H54 (cell line): ENCODE results near the gene ASIC5.
A peak's percentile ranks its signal among the peaks of the same experiment; 100 is the strongest.

Source experiments
- DNase-seq: peaks from one replicate; pipeline ENCODE4 v3.0.0; 2011; ENCODE audit warnings: low spot score, mixed read lengths; ENCODE audit not compliant: insufficient read length
- FAIRE-seq: peaks from 3 replicates; lab custom pipeline; 2011; peaks lifted over from hg19 to GRCh38; lab: Jason Lieb, UNC
- POLR2A ChIP-seq: IDR thresholded peaks from 2 replicates; pipeline ENCODE4 v1.6.1; 2011; ENCODE audit warnings: low read depth, mild to moderate bottlenecking, low read length

ASIC5 gene

DNA sequence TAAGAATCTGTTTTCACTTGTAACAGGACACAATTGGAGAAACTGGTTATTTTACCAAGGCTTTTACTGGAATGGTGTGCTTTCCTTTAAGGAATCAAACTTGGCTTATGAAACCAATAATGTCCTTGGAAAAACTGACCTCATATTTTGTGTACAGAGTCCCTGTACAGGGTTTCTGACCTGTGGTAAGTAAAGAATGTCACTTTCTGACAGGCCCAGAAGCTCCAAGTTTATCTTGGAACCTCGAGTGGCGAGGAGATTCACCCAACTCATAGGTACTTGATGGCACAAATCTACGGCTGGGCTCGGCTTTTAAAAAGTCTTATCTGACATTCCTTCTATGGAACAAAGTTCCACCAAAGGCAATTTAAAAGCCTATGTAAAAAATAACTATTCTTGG lies 17.0 kb downstream of the ASIC5 start:
- no peak for TF ChIP-seq POLR2A
- no peak for FAIRE-seq
- no peak for DNase-seq

DNA sequence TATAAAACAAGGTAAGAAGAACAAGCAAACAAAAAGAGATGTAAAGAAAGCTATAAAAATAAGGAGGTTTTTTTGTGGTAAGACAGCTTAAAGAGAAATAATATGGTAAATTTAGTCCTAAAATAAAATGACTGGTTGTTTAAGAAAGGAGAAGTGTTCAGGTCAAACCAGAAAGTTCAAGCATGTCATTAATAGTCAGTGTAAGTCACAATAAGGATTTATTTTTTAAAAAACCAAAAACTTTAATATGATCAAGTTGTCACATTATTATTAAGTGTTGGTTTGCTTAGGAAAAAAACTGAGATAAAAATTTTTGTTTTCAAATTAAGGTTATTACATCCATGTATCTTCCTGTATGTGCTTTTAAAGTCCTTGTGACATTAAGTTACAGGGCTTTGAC lies 19.1 kb downstream of the ASIC5 start:
- TF ChIP-seq POLR2A: no peak
- no peak for FAIRE-seq
- no peak for DNase-seq

DNA sequence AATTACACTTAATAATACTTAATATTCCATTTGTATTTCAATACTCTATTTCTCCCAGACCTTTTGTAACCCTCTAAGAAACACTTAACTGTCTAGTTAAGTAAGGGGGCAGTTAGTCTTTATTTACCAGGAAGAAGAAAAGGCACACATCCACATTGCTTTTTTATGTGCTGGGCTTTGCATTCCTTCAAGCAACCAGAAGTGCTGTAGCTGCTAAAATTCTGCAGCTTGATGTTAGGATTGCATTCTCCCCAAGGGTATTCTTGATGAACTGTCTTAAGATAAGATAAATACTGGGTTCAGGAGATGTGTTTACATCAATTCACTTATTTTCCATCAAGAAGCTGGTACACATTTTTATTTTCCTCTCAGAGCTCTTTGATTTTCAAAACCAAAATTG lies 24.0 kb downstream of the ASIC5 start:
- FAIRE-seq (no peak), DNase-seq (no peak)
- TF ChIP-seq POLR2A: no peak

DNA sequence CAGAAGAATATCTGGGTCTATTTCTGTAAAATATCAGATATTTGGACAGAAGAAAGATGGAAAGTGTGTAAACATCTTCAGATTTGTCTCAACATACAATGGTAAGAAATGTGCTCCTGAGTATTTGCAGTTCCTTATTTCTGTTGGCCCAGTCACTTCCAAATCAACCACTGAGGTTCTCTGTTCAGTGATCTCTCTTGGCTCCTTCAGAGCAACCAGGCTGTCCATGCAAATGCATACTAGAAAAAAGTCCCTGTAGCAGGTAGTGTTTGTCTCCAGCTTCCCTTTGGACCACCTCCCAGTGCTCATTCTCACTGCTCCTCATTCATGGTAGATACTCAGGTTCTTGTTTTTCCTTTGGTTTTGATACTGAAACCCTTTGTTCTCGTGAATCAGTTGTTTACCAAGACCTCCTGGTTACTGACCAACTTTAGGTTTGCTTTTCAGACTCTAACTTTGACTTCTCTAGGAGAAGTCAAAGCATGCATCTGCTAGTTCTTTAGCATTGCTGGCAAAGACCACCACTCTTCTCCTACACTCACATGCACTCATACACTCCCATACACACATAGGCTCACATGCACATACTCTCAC lies 28.8 kb downstream of the ASIC5 start:
- no peak for FAIRE-seq
- no peak for DNase-seq
- no peak for TF ChIP-seq POLR2A

DNA sequence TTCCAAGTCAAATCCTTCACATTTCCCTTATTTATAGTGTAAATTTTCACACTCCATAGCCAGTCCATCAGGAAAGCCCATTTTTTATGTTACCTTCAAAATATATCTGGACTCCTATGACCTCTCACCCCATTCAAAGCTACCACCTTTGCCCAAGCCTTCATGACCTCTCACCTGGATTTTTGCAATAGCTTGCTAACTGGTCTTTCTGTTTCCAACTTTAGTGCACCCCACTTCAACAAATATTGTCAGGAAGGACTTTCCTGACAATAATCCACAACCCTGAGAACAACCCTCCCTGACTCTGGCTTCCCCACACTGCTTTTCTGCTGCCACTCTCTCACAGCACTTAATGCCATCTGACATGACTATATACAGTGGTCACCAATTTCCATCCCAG lies 33.4 kb downstream of the ASIC5 start:
- DNase-seq: no peak
- TF ChIP-seq POLR2A: no peak
- FAIRE-seq: no peak

DNA sequence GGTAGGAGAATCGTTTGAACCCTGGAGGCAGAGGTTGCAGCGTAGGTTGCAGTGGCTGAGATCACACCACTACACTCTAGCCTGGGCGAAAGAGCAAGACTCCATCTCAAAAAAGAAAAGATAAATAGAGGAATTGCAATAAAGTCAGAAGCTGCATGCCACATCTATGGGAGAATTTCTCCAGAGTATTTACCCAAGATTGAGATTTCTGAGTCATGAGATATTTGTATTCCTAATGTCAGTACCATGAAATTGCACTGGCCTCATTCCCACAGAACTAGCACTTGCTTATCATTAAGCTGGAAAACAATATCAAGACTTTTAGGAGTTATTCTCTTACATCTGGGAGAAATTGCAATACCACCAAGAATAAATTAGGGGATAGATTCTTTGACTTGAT lies 37.4 kb downstream of the ASIC5 start:
- DNase-seq (no peak), FAIRE-seq (no peak)
- no peak for TF ChIP-seq POLR2A

DNA sequence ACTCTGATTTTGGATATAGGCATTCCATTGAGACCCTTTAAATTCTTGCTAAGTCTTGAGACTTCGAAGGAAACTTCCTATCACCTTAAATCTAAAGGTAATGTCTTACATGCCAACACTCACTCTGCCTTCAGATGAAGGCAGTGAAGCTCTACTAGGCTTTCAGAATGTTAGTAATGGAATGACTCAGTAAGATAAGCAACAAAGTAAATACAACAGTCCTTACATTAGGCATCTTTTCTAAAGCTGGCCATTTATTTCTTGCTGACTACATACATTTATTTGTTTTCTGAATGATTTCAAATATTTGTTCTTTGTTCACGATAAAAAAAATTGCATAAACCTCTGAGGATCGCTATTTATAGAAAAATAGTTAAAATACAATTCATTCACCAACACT lies 43.5 kb downstream of the ASIC5 start:
- TF ChIP-seq POLR2A: no peak
- FAIRE-seq: no peak
- no peak for DNase-seq

DNA sequence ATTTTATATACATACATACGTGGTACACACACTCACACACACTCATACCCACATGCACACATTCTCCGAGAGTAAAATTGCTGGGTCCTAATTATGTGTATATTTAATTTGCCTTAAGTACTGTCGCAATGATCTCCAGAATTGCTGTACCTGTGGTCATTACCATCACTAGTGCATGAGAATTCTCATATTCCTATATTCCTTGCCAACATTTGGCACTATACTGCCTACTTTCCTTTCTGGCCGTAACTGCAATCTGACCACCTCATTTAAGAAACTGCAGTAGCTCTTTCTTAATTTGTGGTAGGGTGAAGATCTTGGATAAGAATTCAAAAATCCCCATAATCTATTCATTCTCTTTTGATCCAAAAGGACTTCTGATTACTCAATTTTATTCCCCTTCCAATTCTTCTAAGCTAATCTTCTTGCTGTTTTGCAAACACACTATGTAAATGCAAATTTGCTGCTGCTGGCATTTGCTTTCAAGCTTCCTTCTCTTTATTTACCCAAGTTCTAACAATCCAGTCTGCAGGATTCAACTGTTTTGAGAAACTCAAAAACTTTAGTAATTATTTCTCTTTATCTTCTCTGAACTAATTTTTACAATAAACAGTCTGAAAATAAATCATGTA lies 45.1 kb downstream of the ASIC5 start:
- no peak for TF ChIP-seq POLR2A
- FAIRE-seq (no peak), DNase-seq (no peak)

DNA sequence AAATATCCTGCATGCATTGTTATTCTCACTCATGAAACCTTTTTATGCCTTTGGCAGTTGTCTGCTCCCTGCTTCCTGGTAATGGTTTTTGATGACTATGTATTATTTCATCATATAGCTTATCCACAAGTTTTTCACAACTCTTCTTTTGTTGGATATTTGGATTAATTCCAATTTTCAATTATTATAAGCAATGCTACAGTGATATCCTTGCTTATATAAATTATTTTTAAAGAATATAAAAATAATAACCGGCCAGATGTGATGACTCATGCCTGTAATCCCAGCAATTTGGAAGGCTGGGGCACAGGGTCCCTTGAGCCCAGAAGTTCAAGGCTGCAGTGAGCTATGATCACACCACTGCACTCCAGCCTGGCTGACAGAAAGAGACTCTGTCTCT lies 47.0 kb downstream of the ASIC5 start:
- FAIRE-seq: no peak

DNA sequence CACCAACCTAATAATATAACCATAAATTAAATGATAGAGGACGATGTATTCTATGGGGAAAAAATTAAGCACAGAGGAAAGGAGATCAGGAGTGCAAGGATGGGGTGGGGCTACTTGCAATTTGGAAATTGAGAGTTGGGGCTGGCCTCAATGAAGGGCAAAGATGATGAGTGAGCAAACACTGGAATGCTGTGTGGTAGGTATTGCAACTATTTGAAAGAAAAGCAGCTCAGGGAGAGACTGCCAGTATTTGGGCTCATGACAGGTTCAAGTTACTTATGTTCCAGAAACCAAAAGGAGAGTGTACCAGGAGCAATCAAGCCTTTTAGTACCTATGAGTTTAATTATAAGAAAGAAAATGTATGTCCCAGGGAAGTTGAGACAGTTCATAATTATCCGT lies 47.4 kb downstream of the ASIC5 start:
- DNase-seq: no peak
- no peak for TF ChIP-seq POLR2A
- FAIRE-seq: no peak

More for the DNA sequence above, 47.0 kb downstream of the ASIC5 start:
- no peak for TF ChIP-seq POLR2A
- no peak for DNase-seq

DNA sequence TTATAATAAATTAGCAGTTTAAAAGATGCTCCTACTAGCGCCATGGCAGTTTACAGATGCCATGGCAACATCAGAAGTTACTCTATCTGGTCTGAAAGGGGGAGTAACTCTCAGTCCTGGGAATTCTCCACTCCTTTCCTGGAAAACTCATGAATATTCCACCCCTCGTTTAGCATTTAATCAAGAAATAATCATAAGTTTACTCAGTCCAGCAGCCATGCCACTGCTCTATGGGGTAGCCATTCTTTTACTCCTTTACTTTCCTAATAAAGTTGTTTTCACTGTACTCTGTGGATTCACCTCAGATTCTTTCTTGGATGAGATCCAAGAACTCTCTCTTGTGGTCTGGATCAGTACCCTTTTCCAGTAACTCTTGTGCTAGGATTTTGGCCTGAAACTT lies 55.0 kb downstream of the ASIC5 start:
- DNase-seq (no peak), FAIRE-seq (no peak)
- no peak for TF ChIP-seq POLR2A

DNA sequence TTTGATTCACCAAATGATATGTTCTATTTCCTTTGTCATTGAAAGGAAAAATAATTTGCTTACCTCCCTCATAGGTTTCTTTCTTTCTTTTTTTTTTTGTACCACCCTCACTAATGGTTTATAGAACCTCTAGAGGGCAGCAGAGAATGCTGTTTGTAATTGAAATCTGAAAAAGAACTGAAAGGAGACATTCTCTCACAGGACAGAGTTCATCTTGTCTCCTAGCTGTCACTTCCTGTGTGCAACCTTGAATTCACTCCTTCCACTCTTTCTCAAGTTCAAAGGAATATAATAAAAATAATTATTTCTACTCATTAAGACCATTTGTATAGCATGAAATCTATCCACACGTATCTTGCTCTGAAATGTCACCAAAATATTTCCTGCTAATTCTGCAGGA lies 56.2 kb downstream of the ASIC5 start:
- FAIRE-seq (peak; percentile 33), DNase-seq (no peak)
- no peak for TF ChIP-seq POLR2A

DNA sequence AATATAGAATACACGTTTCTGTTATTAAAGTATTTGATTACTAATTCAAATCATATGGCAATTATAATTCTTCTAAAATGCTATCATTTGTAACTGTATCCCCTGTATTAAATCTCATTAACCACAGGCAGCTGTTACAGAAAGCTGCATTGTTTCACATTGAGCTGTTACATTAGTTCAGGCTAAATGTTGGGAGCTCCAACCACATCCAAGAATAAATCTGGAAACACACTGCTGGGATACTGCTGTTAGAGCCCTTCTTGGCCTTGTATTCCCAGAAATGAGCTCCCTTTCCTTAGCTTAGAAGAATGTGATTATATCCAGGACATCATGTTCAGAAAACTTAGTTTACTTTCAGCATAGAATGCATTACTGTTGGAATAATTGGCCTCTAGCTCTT lies 59.1 kb downstream of the ASIC5 start:
- no peak for FAIRE-seq
- no peak for TF ChIP-seq POLR2A

DNA sequence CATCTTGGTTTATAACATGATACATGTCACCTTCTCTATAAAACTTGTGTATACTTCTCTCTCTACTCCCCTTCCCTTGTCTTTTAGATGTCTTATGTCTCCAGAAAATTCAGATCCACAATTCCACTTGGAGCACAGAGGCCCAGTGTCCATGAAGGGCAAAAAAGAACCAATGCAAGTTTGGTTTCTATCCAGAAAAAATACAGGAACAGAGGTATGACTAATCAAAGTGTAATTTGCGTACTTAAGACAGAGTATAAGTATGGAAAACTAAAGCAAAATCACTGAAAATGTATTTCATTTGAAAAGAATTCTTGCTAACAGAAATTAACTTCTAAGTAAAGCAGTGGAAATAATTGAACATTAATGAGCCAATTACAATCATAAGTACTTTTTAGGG lies 61.1 kb downstream of the ASIC5 start:
- FAIRE-seq (peak; percentile 33), DNase-seq (no peak)

More for the DNA sequence above, 59.1 kb downstream of the ASIC5 start:
- DNase-seq: no peak

More for the DNA sequence above, 61.1 kb downstream of the ASIC5 start:
- no peak for TF ChIP-seq POLR2A
